K562 (cell line): ENCODE measurements around the gene RYR1. TPM values are rescaled to one million over a fixed set of nuclear protein-coding genes. Genes with fewer than 3 reads are reported as not detected.

Source experiments
- ATAC-seq: fragments of 200-7000 bp; cut with Tn5 transposase; 3 replicates; pipeline ENCODE4 v1.9.1; 2020; ENCODE audit warnings: moderate library complexity
- BruUV-seq: library from RNA; stranded (reverse); fragments of 400-500 nt; replicated peaks from 2 replicates; lab custom pipeline; 2021; lab: Mats Ljungman, UMichigan
- CTCF ChIA-PET: fragments of 300-600 bp; formaldehyde crosslinking; extraction: SDS; loops from one replicate; lab custom pipeline; 2021; ENCODE audit warnings: low intra/inter-chr PET ratio; lab: Yijun Ruan, JAX
- POLR2A ChIA-PET: fragments of 300-600, 350-650 bp; sonication (Branson Sonifier 250); formaldehyde crosslinking; extraction: SDS; loops from one replicate; lab custom pipeline; 2021; ENCODE audit warnings: antibody characterized with exemption, inconsistent platforms; lab: Yijun Ruan, JAX
- DNase-seq, 4 experiments: peaks; one replicate each; pipeline versions ENCODE4 v3.0.0 to v3.0.0-alpha.2; 2011 to 2018; ENCODE audit warnings: low spot score in 3 of 4, mixed read lengths in 3 of 4; ENCODE audit errors: extremely low read depth in 1 of 4
- FAIRE-seq: peaks from 2 replicates; lab custom pipeline; 2011; peaks lifted over from hg19 to GRCh38; lab: Jason Lieb, UNC
- H2AFZ ChIP-seq: 2 replicates; pipeline ENCODE4 v1.6.0; 2011; ENCODE audit warnings: low read depth, low read length, control low read depth, inconsistent platforms
- H3K27ac ChIP-seq: fragments of 200-600 bp; 3 replicates; pipeline ENCODE4 v1.8.0; 2011; ENCODE audit warnings: low read depth, mild to moderate bottlenecking, control low read depth, inconsistent platforms, low read length, moderate library complexity, mixed read lengths; ENCODE audit errors: extremely low read depth
- H3K27me3 ChIP-seq, 2 experiments: fragments of 300-600 bp in 1 of 2; 2 replicates in 1 of 2; 3 replicates in 1 of 2; pipeline versions ENCODE4 v1.6.0 to v1.8.0; 2011; ENCODE audit warnings: inconsistent platforms in 2 of 2, low read length in 2 of 2, mild to moderate bottlenecking in 1 of 2, mixed read lengths in 1 of 2, moderate library complexity in 1 of 2; ENCODE audit not compliant: control insufficient read depth in 2 of 2, insufficient read depth in 2 of 2
- H3K36me3 ChIP-seq: fragments of 300-600 bp; 3 replicates; pipeline ENCODE4 v1.8.0; 2011; ENCODE audit warnings: mild to moderate bottlenecking, low read length, inconsistent platforms; ENCODE audit not compliant: control insufficient read depth, insufficient read depth
- H3K4me1 ChIP-seq, 2 experiments: fragments of 200-600 bp in 1 of 2; replicated peaks in 1 of 2; 2 replicates in 1 of 2; 3 replicates in 1 of 2; pipeline versions ENCODE4 v1.5.1 to v1.8.0; 2011; ENCODE audit warnings: inconsistent platforms in 2 of 2, low read length in 2 of 2, mild to moderate bottlenecking in 1 of 2, mixed read lengths in 1 of 2, moderate library complexity in 1 of 2; ENCODE audit not compliant: control insufficient read depth in 2 of 2, insufficient read depth in 2 of 2
- H3K4me2 ChIP-seq: 2 replicates; pipeline ENCODE4 v1.6.1; 2011; ENCODE audit warnings: low read length, control low read depth, inconsistent platforms, mixed read lengths; ENCODE audit not compliant: insufficient read depth
- H3K4me3 ChIP-seq: fragments of 200-600 bp; sonication (generic), shearing (Covaris generic); 2 replicates; pipeline ENCODE4 v1.5.1; 2016; ENCODE audit warnings: control low read depth, inconsistent platforms
- H3K79me2 ChIP-seq: fragments of 200-600 bp; 3 replicates; pipeline ENCODE4 v1.8.0; 2011; ENCODE audit warnings: low read length, inconsistent platforms; ENCODE audit not compliant: control insufficient read depth, insufficient read depth
- H3K9ac ChIP-seq, 2 experiments: 2 replicates each; pipeline versions ENCODE4 v1.6.0 to v1.6.1; 2011; ENCODE audit warnings: low read depth in 2 of 2, low read length in 2 of 2, control low read depth in 1 of 2, inconsistent platforms in 1 of 2, mild to moderate bottlenecking in 1 of 2, mixed read lengths in 1 of 2; ENCODE audit not compliant: insufficient read depth in 1 of 2
- H3K9me1 ChIP-seq: one replicate; pipeline ENCODE4 v1.6.0; 2011; ENCODE audit warnings: inconsistent platforms, mild to moderate bottlenecking, low read length, moderate library complexity; ENCODE audit not compliant: control insufficient read depth, insufficient read depth
- H3K9me3 ChIP-seq: replicated peaks from 2 replicates; pipeline ENCODE4 v1.5.1; 2011; ENCODE audit warnings: low read depth, low read length, inconsistent platforms; ENCODE audit not compliant: control insufficient read depth, insufficient read depth
- H4K20me1 ChIP-seq: replicated peaks from 2 replicates; pipeline ENCODE4 v1.6.1; 2011; ENCODE audit warnings: low read length, inconsistent platforms, mixed read lengths; ENCODE audit not compliant: control insufficient read depth, insufficient read depth
- BCOR ChIP-seq: fragments of 450-650 bp; IDR thresholded peaks from 2 replicates; pipeline ENCODE4 v1.6.1; 2016
- CEBPB ChIP-seq: fragments of 450-650 bp; IDR thresholded peaks from 2 replicates; pipeline ENCODE4 v1.6.1; 2016; ENCODE audit warnings: missing genetic modification characterization, missing compliant biosample characterization
- CEBPG ChIP-seq, 3 experiments: fragments of 200-800 bp in 1 of 3; sonication (Bioruptor generic) in 1 of 3; sonication (generic) in 1 of 3; formaldehyde crosslinking in 1 of 3; IDR thresholded peaks in 2 of 3; conservative IDR thresholded peaks in 1 of 3; 2 replicates each; pipeline versions ENCODE4 v1.6.1 to v1.8.0; 2016 to 2022; ENCODE audit warnings: missing compliant biosample characterization in 2 of 3, missing genetic modification characterization in 2 of 3, mild to moderate bottlenecking in 1 of 3, missing genetic modification reagents in 1 of 3
- DLX4 ChIP-seq: fragments of 250-450 bp; sonication (Bioruptor Pico); IDR thresholded peaks from 2 replicates; pipeline ENCODE4 v1.6.1; 2021; ENCODE audit warnings: mild to moderate bottlenecking
- HDAC1 ChIP-seq, 2 experiments: fragments of 450-650 bp; IDR thresholded peaks; 2 replicates each; pipeline ENCODE4 v1.6.1; 2016 to 2017; ENCODE audit warnings: inconsistent platforms in 1 of 2, mild to moderate bottlenecking in 1 of 2, moderate library complexity in 1 of 2
- IRF9 ChIP-seq: fragments of 450-650 bp; IDR thresholded peaks from 2 replicates; pipeline ENCODE4 v1.6.1; 2016; ENCODE audit warnings: missing biosample characterization, missing genetic modification characterization
- MYNN ChIP-seq, 2 experiments: sonication (generic); formaldehyde crosslinking in 1 of 2; IDR thresholded peaks; 2 replicates each; pipeline versions ENCODE4 v1.5.0 to v1.6.1; 2016 to 2020; ENCODE audit warnings: antibody characterized with exemption in 1 of 2, missing genetic modification reagents in 1 of 2
- NFIC ChIP-seq: fragments of 450-650 bp; IDR thresholded peaks from 2 replicates; pipeline ENCODE4 v1.6.1; 2017; ENCODE audit warnings: mild to moderate bottlenecking, inconsistent platforms
- SUPT5H ChIP-seq: fragments of 450-650 bp; IDR thresholded peaks from 2 replicates; pipeline ENCODE4 v1.6.1; 2016
- VEZF1 ChIP-seq: fragments of 200-800 bp; sonication (Bioruptor generic); IDR thresholded peaks from 2 replicates; pipeline ENCODE4 v1.6.1; 2017; ENCODE audit warnings: missing genetic modification characterization, missing compliant biosample characterization
- YY1 ChIP-seq, 3 experiments: IDR thresholded peaks; 2 replicates each; pipeline ENCODE4 v1.6.1; 2011; ENCODE audit warnings: low read length in 2 of 3, mild to moderate bottlenecking in 2 of 3, moderate library complexity in 2 of 3, borderline replicate concordance in 1 of 3, control low read depth in 1 of 3, low read depth in 1 of 3; ENCODE audit not compliant: insufficient read depth in 3 of 3, insufficient replicate concordance in 2 of 3, control insufficient read depth in 1 of 3, insufficient read length in 1 of 3; ENCODE audit errors: extremely low read depth in 1 of 3
- ZNF398 ChIP-seq: fragments of 250-450 bp; sonication (Bioruptor Pico); IDR thresholded peaks from 2 replicates; pipeline ENCODE4 v1.8.0; 2021; ENCODE audit warnings: moderate library complexity, mild to moderate bottlenecking, inconsistent platforms
- WGBS: fragments of 100-300 bp; shearing (Covaris generic); methylation state at CpG from one replicate; pipeline ENCODE4 v1.1.6; 2016; ENCODE audit warnings: low coverage, mixed read lengths; ENCODE audit not compliant: insufficient coverage; ENCODE audit errors: missing lambda C conversion rate; 5-methylcytosine and 5-hydroxymethylcytosine counted together
- in situ Hi-C: fragments of 300-500 bp; cut with MboI; formaldehyde crosslinking; loops from 4 replicates; pipeline ENCODE4 v1.15.0; 2018; ENCODE audit warnings: inconsistent platforms, mixed read lengths
- intact Hi-C: fragments of 100-400 bp; cut with micrococcal nuclease; formaldehyde crosslinking; loops from 2 replicates; pipeline ENCODE4 v1.14.2; 2022
- polyA plus RNA-seq, 8 experiments: library from polyadenylated mRNA; depleted of rRNA in 4 of 8; stranded (reverse) in 5 of 8; unstranded in 3 of 8; fragments of >200 nt; fragmentation: Nextera tagmentation in 2 of 8; fragmentation: Illumina TruSeq in 1 of 8; extraction: Ambion mirVana in 2 of 8; extraction: Trizol in 1 of 8; gene quantifications; 2 replicates each; pipeline versions ENCODE4 v1.2.1 to v1.2.3, GENCODE V29; 2011 to 2014; ENCODE audit warnings: inconsistent platforms in 1 of 8, missing spikeins in 1 of 8
- total RNA-seq, 7 experiments: library from RNA; depleted of rRNA in 6 of 7; stranded (reverse); fragments of >200 nt in 6 of 7; fragmentation: Illumina TruSeq in 2 of 7; extraction: Trizol in 2 of 7; gene quantifications; 2 replicates each; pipeline versions ENCODE4 v1.2.1 to v1.2.3, GENCODE V29; 2011 to 2021; ENCODE audit warnings: low replicate concordance in 1 of 7

Gene RYR1
- total and polyA plus RNA-seq, 9 of the 15 experiments (the other 6 are each of a cell fraction or from before 2014, with no cell fraction given) = 0.11 to 7.4 (median 3.7) TPM

- Histone ChIP-seq H3K4me1 (peaks cover 25 to 48% of the 10 kb centered on the region in 2 experiments; a peak in 4 of 5 replicates), H3K9me3 (no peaks in the 10 kb centered on the region), H3K9ac (no peak overlapping the region), H3K4me2 (no peak overlapping the region), H4K20me1 (no peaks in the 10 kb centered on the region), H3K27ac (no peak overlapping the region), H3K36me3 (peaks cover 26% of the 10 kb centered on the region; the same call in 2 of the 3 replicates), H3K4me3 (no peak overlapping the region), H3K9me1 (peaks cover 5% of the 10 kb centered on the region), H2AFZ (no peak overlapping the region), H3K79me2 (peaks cover 3% of the 10 kb centered on the region; the same call in 2 of the 3 replicates), H3K27me3 (no peaks in the 10 kb centered on the region)
- no peak for DNase-seq
- no peak for FAIRE-seq
- ATAC-seq = no peak
- POLR2A ChIA-PET = interaction anchor here (1.0 to 1.3 kb wide), 3 partner anchors 16 to 128 kb away, joined by 3 to 4 read pairs (median 4); partner anchors contain the start of gene PSMD8
- WGBS = 70% methylated on average over 7 of the region's 7 CpGs
- BruUV-seq = no TSS peak
- CTCF ChIA-PET = no interaction called here
- intact Hi-C loops = loop anchor here (5.0 kb wide), 1 partner anchor 98 kb away; no protein-coding TSS in a partner anchor
- in situ Hi-C loops = no loop called here
- TF ChIP-seq CEBPG (CRISPR knock-in tag; IDR thresholded peaks at IDR 0.05) = peak; percentile 53; the same call in 1 of the 2 replicates
- TF ChIP-seq CEBPG (tag; conservative IDR thresholded peaks at IDR 0.05 in 1 of 2, IDR thresholded peaks at IDR 0.05 in 1 of 2) = peak in 1 of 2 experiments; percentile 18; a peak in 1 of 4 replicates
- TF ChIP-seq MYNN (IDR thresholded peaks at IDR 0.05) = no peak
- no peak for TF ChIP-seq MYNN (CRISPR knock-in tag; IDR thresholded peaks at IDR 0.05)
- no peak for TF ChIP-seq YY1 (IDR thresholded peaks at IDR 0.05; ENCODE audit: borderline replicate concordance in 1 of 3, control insufficient read depth in 1 of 3, extremely low read depth in 1 of 3, insufficient read depth in 3 of 3, insufficient read length in 1 of 3, insufficient replicate concordance in 2 of 3, low read depth in 1 of 3, low read length in 2 of 3)
- peak; percentile 40; the same call in 1 of the 2 replicates for TF ChIP-seq SUPT5H
- TF ChIP-seq DLX4 (CRISPR knock-in tag) = no peak
- no peak for TF ChIP-seq VEZF1 (CRISPR knock-in tag)
- no peak for TF ChIP-seq ZNF398 (CRISPR knock-in tag)
- TF ChIP-seq HDAC1 (IDR thresholded peaks at IDR 0.05) = 0 out of 4 replicates have a peak, but pooled peaks of 1 of the 2 experiments have one; percentile 12
- 0 out of 2 replicates have a peak, but pooled peaks have one; percentile 34 for TF ChIP-seq IRF9 (tag)
- TF ChIP-seq BCOR = 0 out of 2 replicates have a peak, but pooled peaks have one; percentile 25
- TF ChIP-seq NFIC = peak; percentile 26; the same call in 1 of the 2 replicates
- TF ChIP-seq CEBPB (tag) = peak; percentile 54; the same call in 1 of the 2 replicates
Observed at GRCh38 chr19:38409631-38410133, 23.8 kb upstream of the RYR1 start.
